NCI-H2196 treated with DMSO at 0.1 percent for 48 hours (cell line): ENCODE data around the gene LGALS8.
"Not testable (repeated sequence)": the region's sequence is repeated elsewhere in the genome, so short reads cannot be mapped to it uniquely, and the experiment has no call there.

Experiments
- DNase-seq: peaks from one replicate; lab custom pipeline; 2025; ENCODE audit not compliant: unreplicated experiment; lab: John Stamatoyannopoulos, UW

Gene LGALS8

GRCh38 chr1:236580404-236580803 lies 56.6 kb downstream of the LGALS8 start:
- DNase-seq = not testable (repeated sequence)

- DNase-seq = no peak
Observed at GRCh38 chr1:236581528-236581927, 57.7 kb downstream of the LGALS8 start.

GRCh38 chr1:236589531-236589930 lies 65.7 kb downstream of the LGALS8 start:
- DNase-seq = no peak

- no peak for DNase-seq
Observed at GRCh38 chr1:236590553-236591150, 66.9 kb downstream of the LGALS8 start.

- no peak for DNase-seq
Observed at GRCh38 chr1:236602171-236602570, 78.4 kb downstream of the LGALS8 start.
